T1000 (cell line): ENCODE measurements around the gene CCDC8.
"Not testable (repeated sequence)": the region's sequence is repeated elsewhere in the genome, so short reads cannot be mapped to it uniquely, and the experiment has no call there.

Source experiments
- DNase-seq: peaks from one replicate; lab custom pipeline; 2025; ENCODE audit warnings: mixed read lengths; lab: John Stamatoyannopoulos, UW

The CCDC8 gene

GRCh38 chr19:46404753-46405468 lies 8.5 kb downstream of the CCDC8 start:
- DNase-seq: no peak

GRCh38 chr19:46404055-46404752 lies 9.2 kb downstream of the CCDC8 start:
- DNase-seq: no peak

- DNase-seq: no peak
These were observed 10.6 kb downstream of the CCDC8 start for GRCh38 chr19:46402725-46403124.

- DNase-seq: not testable (repeated sequence)
These were observed 15.4 kb downstream of the CCDC8 start for GRCh38 chr19:46397801-46398479.

- no peak for DNase-seq
These were observed 19.0 kb downstream of the CCDC8 start for GRCh38 chr19:46394402-46394797.

- DNase-seq: no peak
These were observed 19.6 kb downstream of the CCDC8 start for GRCh38 chr19:46393456-46394401.

- no peak for DNase-seq
These were observed 20.5 kb downstream of the CCDC8 start for GRCh38 chr19:46392837-46393236.

GRCh38 chr19:46392252-46392801 lies 21.0 kb downstream of the CCDC8 start:
- no peak for DNase-seq

GRCh38 chr19:46391296-46392251 lies 21.8 kb downstream of the CCDC8 start:
- DNase-seq: no peak

GRCh38 chr19:46390866-46391265 lies 22.5 kb downstream of the CCDC8 start:
- DNase-seq: no peak

GRCh38 chr19:46390121-46390858 lies 23.1 kb downstream of the CCDC8 start:
- no peak for DNase-seq

- no peak for DNase-seq
These were observed 24.9 kb downstream of the CCDC8 start for GRCh38 chr19:46388311-46389095.

GRCh38 chr19:46387713-46388130 lies 25.6 kb downstream of the CCDC8 start:
- no peak for DNase-seq

GRCh38 chr19:46386996-46387712 lies 26.2 kb downstream of the CCDC8 start:
- DNase-seq: no peak

GRCh38 chr19:46386151-46386550 lies 27.2 kb downstream of the CCDC8 start:
- DNase-seq: no peak

GRCh38 chr19:46385636-46386035 lies 27.7 kb downstream of the CCDC8 start:
- no peak for DNase-seq

GRCh38 chr19:46384396-46384795 lies 29.0 kb downstream of the CCDC8 start:
- DNase-seq: no peak

GRCh38 chr19:46383846-46384245 lies 29.5 kb downstream of the CCDC8 start:
- DNase-seq: no peak
